ENCODE results near the gene CSNK2B. TPM values are rescaled to one million over a fixed set of nuclear protein-coding genes. Genes with fewer than 3 reads are reported as not detected.

The CSNK2B gene
- total RNA-seq, 1 experiment from 2014 or later: 173 TPM

DNA sequence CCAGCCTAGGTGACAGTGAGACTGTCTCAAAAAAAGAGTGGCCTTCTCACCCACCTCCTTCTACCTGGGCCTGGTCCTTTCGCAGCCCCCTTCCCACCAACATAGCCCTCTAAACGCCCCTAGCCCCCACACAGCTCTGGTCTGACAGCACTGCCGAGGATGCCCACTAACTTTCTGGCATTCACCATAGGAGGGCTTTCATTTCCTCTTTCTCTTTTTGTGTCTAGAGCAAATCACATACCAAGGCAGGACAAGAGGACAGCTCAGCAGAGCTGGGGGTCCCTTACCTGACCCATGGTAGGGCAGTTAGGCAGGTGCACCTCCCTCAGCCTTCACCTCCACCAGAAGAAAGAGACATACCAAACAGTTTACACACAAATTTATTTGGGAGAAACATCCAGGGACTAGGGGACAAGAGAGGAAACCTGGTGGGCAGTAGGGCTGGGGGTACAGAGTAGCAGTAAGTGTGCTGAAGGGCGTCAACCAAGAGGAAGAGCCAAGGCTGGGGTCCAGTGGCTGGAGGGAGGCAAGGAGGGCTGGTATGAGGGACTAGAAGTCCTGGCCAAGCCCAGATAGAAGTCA, 10.5 kb downstream of the CSNK2B start:
- no peak overlapping the region for H3K4me2 ChIP-seq
- TF ChIP-seq, protein P1, sequence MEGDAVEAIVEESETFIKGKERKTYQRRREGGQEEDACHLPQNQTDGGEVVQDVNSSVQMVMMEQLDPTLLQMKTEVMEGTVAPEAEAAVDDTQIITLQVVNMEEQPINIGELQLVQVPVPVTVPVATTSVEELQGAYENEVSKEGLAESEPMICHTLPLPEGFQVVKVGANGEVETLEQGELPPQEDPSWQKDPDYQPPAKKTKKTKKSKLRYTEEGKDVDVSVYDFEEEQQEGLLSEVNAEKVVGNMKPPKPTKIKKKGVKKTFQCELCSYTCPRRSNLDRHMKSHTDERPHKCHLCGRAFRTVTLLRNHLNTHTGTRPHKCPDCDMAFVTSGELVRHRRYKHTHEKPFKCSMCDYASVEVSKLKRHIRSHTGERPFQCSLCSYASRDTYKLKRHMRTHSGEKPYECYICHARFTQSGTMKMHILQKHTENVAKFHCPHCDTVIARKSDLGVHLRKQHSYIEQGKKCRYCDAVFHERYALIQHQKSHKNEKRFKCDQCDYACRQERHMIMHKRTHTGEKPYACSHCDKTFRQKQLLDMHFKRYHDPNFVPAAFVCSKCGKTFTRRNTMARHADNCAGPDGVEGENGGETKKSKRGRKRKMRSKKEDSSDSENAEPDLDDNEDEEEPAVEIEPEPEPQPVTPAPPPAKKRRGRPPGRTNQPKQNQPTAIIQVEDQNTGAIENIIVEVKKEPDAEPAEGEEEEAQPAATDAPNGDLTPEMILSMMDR (conservative IDR thresholded peaks at IDR 0.05): no peak
- TF ChIP-seq EZH2 (IDR thresholded peaks at IDR 0.05; ENCODE audit: low read depth): no peak
- H3K9me3 ChIP-seq (ENCODE audit: insufficient read depth, low read depth): no peaks in the 10 kb centered on the region
- peaks cover 9% of the 10 kb centered on the region for H3K4me1 ChIP-seq (replicated peaks; ENCODE audit: insufficient read depth)
- H3K9me2 ChIP-seq (ENCODE audit: insufficient read depth): no peaks in the 10 kb centered on the region
- no peak overlapping the region for H3K4me3 ChIP-seq
- H4K20me1 ChIP-seq (ENCODE audit: insufficient read depth): no peaks in the 10 kb centered on the region
- BruUV-seq (replicated peaks): no TSS peak
- H3K79me2 ChIP-seq (ENCODE audit: low read depth): no peaks in the 10 kb centered on the region
- H3K27ac ChIP-seq: no peak overlapping the region
- intact Hi-C loops (cut with micrococcal nuclease; ENCODE audit: unreplicated experiment): no loop called here
- no peak overlapping the region for H2AFZ ChIP-seq
- CTCF ChIA-PET: interaction anchor here (0.6 kb wide), 1 partner anchor 212 kb away, joined by 3 read pairs; no protein-coding TSS in a partner anchor
- H3K27me3 ChIP-seq (ENCODE audit: insufficient read depth, low read depth): no peaks in the 10 kb centered on the region
- no peak for DNase-seq
- H3K36me3 ChIP-seq (ENCODE audit: low read depth): peaks cover 4% of the 10 kb centered on the region; the same call in 1 of the 2 replicates
- POLR2A ChIA-PET (ENCODE audit: unreplicated experiment): no interaction called here
- peaks cover 41% of the 10 kb centered on the region; the same call in 1 of the 2 replicates for H3F3A ChIP-seq (ENCODE audit: insufficient read depth, low read depth)

DNA sequence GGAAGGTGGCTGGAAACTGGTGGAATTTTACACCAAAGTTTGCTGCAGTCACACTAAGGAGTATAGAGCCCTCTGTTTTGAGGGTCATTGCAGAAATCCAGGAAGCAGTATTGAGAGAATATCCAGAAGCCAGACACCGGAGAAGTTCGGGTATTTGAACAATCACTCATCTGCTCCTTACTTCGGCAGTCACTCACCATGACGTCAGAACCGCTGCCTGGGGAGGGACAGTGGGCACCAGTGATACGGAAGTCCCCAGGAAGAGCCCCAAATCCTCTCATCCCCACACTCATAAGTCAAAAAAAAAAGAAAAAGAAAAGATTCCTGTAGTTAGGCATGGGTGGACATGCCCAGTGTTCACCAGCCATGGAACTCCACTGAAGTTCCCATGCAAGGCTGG, 11.0 kb downstream of the CSNK2B start:
- intact Hi-C loops (cut with micrococcal nuclease; ENCODE audit: unreplicated experiment): no loop called here
- Histone ChIP-seq H3K4me2 (no peak overlapping the region), H3K27ac (no peak overlapping the region), H3K9me3 (ENCODE audit: insufficient read depth, low read depth) (no peaks in the 10 kb centered on the region), H3F3A (ENCODE audit: insufficient read depth, low read depth) (peaks cover 44% of the 10 kb centered on the region), H3K36me3 (ENCODE audit: low read depth) (peaks cover 1% of the 10 kb centered on the region; the same call in 1 of the 2 replicates), H3K79me2 (ENCODE audit: low read depth) (no peaks in the 10 kb centered on the region), H2AFZ (no peak overlapping the region), H3K9me2 (ENCODE audit: insufficient read depth) (no peaks in the 10 kb centered on the region), H3K4me1 (replicated peaks; ENCODE audit: insufficient read depth) (peaks cover 14% of the 10 kb centered on the region), H3K4me3 (no peak overlapping the region), H3K27me3 (ENCODE audit: insufficient read depth, low read depth) (no peaks in the 10 kb centered on the region), H4K20me1 (ENCODE audit: insufficient read depth) (no peaks in the 10 kb centered on the region)
- TF ChIP-seq EZH2 (IDR thresholded peaks at IDR 0.05; ENCODE audit: low read depth): no peak
- TF ChIP-seq, protein P1 (conservative IDR thresholded peaks at IDR 0.05): no peak
- no peak for DNase-seq
- ChIA-PET CTCF (interaction anchor here (0.6 kb wide), 1 partner anchor 212 kb away, joined by 3 read pairs; no protein-coding TSS in a partner anchor), POLR2A (ENCODE audit: unreplicated experiment) (no interaction called here)
- no TSS peak for BruUV-seq (replicated peaks)

DNA sequence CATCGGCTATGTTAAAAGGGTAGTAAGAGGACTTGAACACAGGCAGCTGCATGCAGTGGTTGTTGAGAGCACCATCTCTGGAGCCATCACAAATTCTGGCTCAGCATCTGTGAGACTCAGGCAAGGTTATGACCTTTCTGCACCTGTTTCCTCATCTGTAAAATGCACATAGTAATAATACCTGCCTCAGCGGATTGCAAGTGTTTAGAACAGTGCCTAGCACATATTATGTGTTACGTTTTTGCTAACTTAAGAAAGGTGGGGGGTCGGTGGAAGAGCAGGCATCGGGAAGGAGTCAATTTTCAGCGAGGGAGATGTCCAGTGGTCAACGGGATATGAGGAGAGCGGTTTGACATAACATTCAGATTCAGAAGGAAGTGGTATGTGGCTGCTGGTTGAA, 12.1 kb downstream of the CSNK2B start:
- H3K9me3 ChIP-seq (ENCODE audit: insufficient read depth, low read depth): no peaks in the 10 kb centered on the region
- no peaks in the 10 kb centered on the region for H3K79me2 ChIP-seq (ENCODE audit: low read depth)
- peaks cover 17% of the 10 kb centered on the region for H3K4me1 ChIP-seq (replicated peaks; ENCODE audit: insufficient read depth)
- DNase-seq: no peak
- no peak for TF ChIP-seq EZH2 (IDR thresholded peaks at IDR 0.05; ENCODE audit: low read depth)
- TF ChIP-seq, protein P1 (conservative IDR thresholded peaks at IDR 0.05): no peak
- H3K27me3 ChIP-seq (ENCODE audit: insufficient read depth, low read depth): no peaks in the 10 kb centered on the region
- H3K9me2 ChIP-seq (ENCODE audit: insufficient read depth): no peaks in the 10 kb centered on the region
- H3K4me2 ChIP-seq: no peak overlapping the region
- H3F3A ChIP-seq (ENCODE audit: insufficient read depth, low read depth): peaks cover 38% of the 10 kb centered on the region
- H3K27ac ChIP-seq: no peak overlapping the region
- ChIA-PET POLR2A (ENCODE audit: unreplicated experiment) (no interaction called here), CTCF (interaction anchor here (0.7 kb wide), 1 partner anchor 1520 kb away, joined by 4 read pairs; no protein-coding TSS in a partner anchor)
- H4K20me1 ChIP-seq (ENCODE audit: insufficient read depth): no peaks in the 10 kb centered on the region
- H3K36me3 ChIP-seq (ENCODE audit: low read depth): no peaks in the 10 kb centered on the region
- intact Hi-C loops (cut with micrococcal nuclease; ENCODE audit: unreplicated experiment): no loop called here
- no peak overlapping the region for H3K4me3 ChIP-seq
- no TSS peak for BruUV-seq (replicated peaks)
- no peak overlapping the region for H2AFZ ChIP-seq
